Measurements from ENCODE around the gene CRYAB. TPM values are rescaled to one million over a fixed set of nuclear protein-coding genes. Genes with fewer than 3 reads are reported as not detected.
A peak's percentile ranks its signal among the peaks of the same experiment; 100 is the strongest.

The CRYAB gene
- total RNA-seq, 1 donor from 2014 or later: 6,704 TPM

GRCh38 chr11:111944139-111944538, 32.6 kb upstream of the CRYAB start:
- TF ChIP-seq CTCF (IDR thresholded peaks at IDR 0.05; ENCODE audit: borderline replicate concordance): no peak
- Histone ChIP-seq H3K4me3 (no peak overlapping the region), H3K9me3 (replicated peaks) (no peaks in the 10 kb centered on the region), H3K4me1 (peaks cover 66% of the 10 kb centered on the region), H3K27me3 (ENCODE audit: low read depth) (no peaks in the 10 kb centered on the region), H3K36me3 (no peaks in the 10 kb centered on the region), H3K27ac (replicated peaks) (peak overlapping the region; percentile 8)
- intact Hi-C loops (cut with micrococcal nuclease): no loop called here
- no peak for DNase-seq

- Histone ChIP-seq H3K27me3 (ENCODE audit: low read depth) (no peaks in the 10 kb centered on the region), H3K27ac (replicated peaks) (peak overlapping the region; percentile 86), H3K4me3 (no peak overlapping the region), H3K4me1 (peaks cover 77% of the 10 kb centered on the region), H3K36me3 (no peaks in the 10 kb centered on the region), H3K9me3 (replicated peaks) (no peaks in the 10 kb centered on the region)
- TF ChIP-seq CTCF (IDR thresholded peaks at IDR 0.05; ENCODE audit: borderline replicate concordance): no peak
- intact Hi-C loops (cut with micrococcal nuclease): no loop called here
- no peak for DNase-seq
Measured at GRCh38 chr11:111942829-111943228, 31.3 kb upstream of the CRYAB start.

- DNase-seq: peak; percentile 51
- no peak overlapping the region for H3K4me3 ChIP-seq
- no peaks in the 10 kb centered on the region for H3K27me3 ChIP-seq (ENCODE audit: low read depth)
- peak overlapping the region; percentile 86 for H3K27ac ChIP-seq (replicated peaks)
- H3K4me1 ChIP-seq: peaks cover 81% of the 10 kb centered on the region
- intact Hi-C loops (cut with micrococcal nuclease): no loop called here
- no peaks in the 10 kb centered on the region for H3K36me3 ChIP-seq
- no peak for TF ChIP-seq CTCF (IDR thresholded peaks at IDR 0.05; ENCODE audit: borderline replicate concordance)
- no peaks in the 10 kb centered on the region for H3K9me3 ChIP-seq (replicated peaks)
Measured at GRCh38 chr11:111941963-111942362, 30.4 kb upstream of the CRYAB start.

- intact Hi-C loops (cut with micrococcal nuclease): no loop called here
- no peak for TF ChIP-seq CTCF (IDR thresholded peaks at IDR 0.05; ENCODE audit: borderline replicate concordance)
- Histone ChIP-seq H3K27ac (replicated peaks) (peak overlapping the region; percentile 86), H3K27me3 (ENCODE audit: low read depth) (no peaks in the 10 kb centered on the region), H3K36me3 (no peaks in the 10 kb centered on the region), H3K9me3 (replicated peaks) (no peaks in the 10 kb centered on the region), H3K4me3 (no peak overlapping the region), H3K4me1 (peaks cover 85% of the 10 kb centered on the region)
- DNase-seq: no peak
Measured at GRCh38 chr11:111939836-111940604, 28.4 kb upstream of the CRYAB start.

GRCh38 chr11:111938687-111939160, 27.2 kb upstream of the CRYAB start:
- Histone ChIP-seq H3K4me1 (peaks cover 77% of the 10 kb centered on the region), H3K27me3 (ENCODE audit: low read depth) (no peaks in the 10 kb centered on the region), H3K27ac (replicated peaks) (peak overlapping the region; percentile 86), H3K4me3 (peak overlapping the region; percentile 79), H3K36me3 (no peaks in the 10 kb centered on the region), H3K9me3 (replicated peaks) (no peaks in the 10 kb centered on the region)
- intact Hi-C loops (cut with micrococcal nuclease): no loop called here
- TF ChIP-seq CTCF (IDR thresholded peaks at IDR 0.05; ENCODE audit: borderline replicate concordance): no peak
- DNase-seq: no peak
